GM19324 (cell line): ENCODE measurements around the gene NCKAP5L.

Experiments used
- ATAC-seq: cut with Tn5 transposase; IDR thresholded peaks from one replicate; pipeline ENCODE4 v1.9.1; 2021; ENCODE audit warnings: mild to moderate bottlenecking, moderate library complexity; ENCODE audit not compliant: unreplicated experiment, low FRiP score

The NCKAP5L gene

DNA sequence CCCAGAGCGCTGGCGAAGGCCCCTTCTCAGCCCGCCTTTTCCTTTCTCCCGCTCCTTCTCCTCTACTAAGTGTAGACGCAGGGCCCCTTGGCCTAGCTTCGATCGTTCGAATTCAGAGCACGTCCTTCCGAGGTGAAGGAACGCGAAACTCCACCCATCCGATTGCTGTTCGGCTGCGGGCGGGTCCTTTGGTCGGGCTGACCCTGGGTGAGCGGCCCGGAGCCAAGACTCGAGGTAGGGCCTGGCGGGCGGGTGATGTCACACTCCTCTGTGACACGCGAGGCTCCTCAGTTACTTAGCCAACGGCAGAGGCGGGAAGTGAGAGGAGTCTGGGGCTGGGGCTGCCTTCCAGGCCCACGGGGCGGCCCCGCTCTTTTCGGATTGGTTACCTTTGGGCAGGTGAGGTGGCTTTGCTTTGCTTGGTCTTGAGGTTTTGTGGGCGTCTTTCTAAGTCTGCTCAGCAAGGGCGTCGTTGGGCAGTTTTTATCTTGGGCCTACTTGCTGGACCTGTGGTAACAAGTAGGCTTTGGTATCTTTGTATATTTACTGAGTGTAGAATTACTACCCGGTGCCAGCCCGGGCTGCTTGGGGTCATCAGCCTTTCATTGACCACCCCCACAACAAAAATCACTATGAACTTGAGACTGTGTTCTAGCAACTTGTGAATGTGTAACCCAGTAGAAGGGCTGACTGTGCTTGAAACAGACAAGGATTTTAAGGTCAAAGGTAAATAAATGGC is 86.2 kb downstream of the NCKAP5L start:
- ATAC-seq: peak; percentile 45
